MM.1S (cell line): ENCODE results near the gene ZNF638.
A peak's percentile ranks its signal among the peaks of the same experiment; 100 is the strongest.

Experiments
- DNase-seq: peaks from one replicate; pipeline ENCODE4 v3.0.0-alpha.2; 2015
- H2AFZ ChIP-seq: fragments of 300-600 bp; sonication (generic); 2 replicates; pipeline ENCODE4 v1.6.0; 2016; ENCODE audit warnings: antibody characterized with exemption, low read length
- H3F3A ChIP-seq: fragments of 300-600 bp; sonication (generic); 2 replicates; pipeline ENCODE4 v1.6.1; 2016; ENCODE audit warnings: mild to moderate bottlenecking, antibody characterized with exemption, low read length, moderate library complexity, mixed read lengths; ENCODE audit not compliant: insufficient read depth
- H3K27ac ChIP-seq: fragments of 300-600 bp; sonication (generic); 2 replicates; pipeline ENCODE4 v1.5.1; 2016; ENCODE audit warnings: mild to moderate bottlenecking, low read length
- H3K27me3 ChIP-seq: fragments of 300-600 bp; sonication (generic); replicated peaks from 2 replicates; pipeline ENCODE4 v1.6.0; 2016; ENCODE audit warnings: low read length; ENCODE audit not compliant: insufficient read depth
- H3K36me3 ChIP-seq: fragments of 300-600 bp; sonication (generic); replicated peaks from 2 replicates; pipeline ENCODE4 v1.6.1; 2016; ENCODE audit warnings: mild to moderate bottlenecking, low read length, mixed read lengths; ENCODE audit not compliant: insufficient read depth
- H3K4me1 ChIP-seq: fragments of 300-600 bp; sonication (generic); 2 replicates; pipeline ENCODE4 v1.6.1; 2016; ENCODE audit warnings: low read length, mixed read lengths
- H3K4me2 ChIP-seq: fragments of 300-600 bp; sonication (generic); 2 replicates; pipeline ENCODE4 v1.6.0; 2016; ENCODE audit warnings: low read depth, low read length
- H3K4me3 ChIP-seq: fragments of 300-600 bp; sonication (generic); 2 replicates; pipeline ENCODE4 v1.5.1; 2016; ENCODE audit warnings: low read length, mixed read lengths
- H3K79me2 ChIP-seq: fragments of 300-600 bp; sonication (generic); 2 replicates; pipeline ENCODE4 v1.6.1; 2016; ENCODE audit warnings: mixed run types, low read length, mixed read lengths
- H3K9ac ChIP-seq: fragments of 300-600 bp; sonication (generic); 2 replicates; pipeline ENCODE4 v1.6.1; 2016; ENCODE audit warnings: low read length, mixed read lengths
- H3K9me2 ChIP-seq: fragments of 300-600 bp; sonication (generic); replicated peaks from 2 replicates; pipeline ENCODE4 v1.6.1; 2016; ENCODE audit warnings: mild to moderate bottlenecking, low read length, mixed read lengths; ENCODE audit not compliant: insufficient read depth
- H3K9me3 ChIP-seq: fragments of 300-600 bp; sonication (generic); replicated peaks from 2 replicates; pipeline ENCODE4 v1.6.1; 2016; ENCODE audit warnings: mild to moderate bottlenecking, low read length, mixed read lengths; ENCODE audit not compliant: insufficient read depth
- H4K20me1 ChIP-seq: fragments of 300-600 bp; sonication (generic); 2 replicates; pipeline ENCODE4 v1.6.1; 2016; ENCODE audit warnings: mild to moderate bottlenecking, low read length, moderate library complexity, mixed read lengths; ENCODE audit not compliant: insufficient read depth
- CTCF ChIP-seq: fragments of 300-600 bp; sonication (generic); IDR thresholded peaks from 2 replicates; pipeline ENCODE4 v1.5.1; 2016; ENCODE audit warnings: antibody characterized with exemption, low read length, mixed read lengths
- EZH2 ChIP-seq: fragments of 300-600 bp; sonication (generic); optimal IDR thresholded peaks from 2 replicates; pipeline ENCODE3; 2017; ENCODE audit warnings: low read depth, mild to moderate bottlenecking, antibody characterized with exemption, low read length, mixed read lengths
- EZH2phosphoT487 ChIP-seq: fragments of 300-600 bp; sonication (generic); IDR thresholded peaks from 2 replicates; pipeline ENCODE4 v1.6.1; 2018; ENCODE audit warnings: antibody characterized with exemption, low read length

The ZNF638 gene

GRCh38 chr2:71459084-71459431 is 127.5 kb downstream of the ZNF638 start:
- no peaks in the 10 kb centered on the region for H3K9me3 ChIP-seq
- H3K4me2 ChIP-seq, result no peak overlapping the region
- H3K36me3 ChIP-seq, result no peaks in the 10 kb centered on the region
- peaks cover 9% of the 10 kb centered on the region for H3K27me3 ChIP-seq
- H3K9me2 ChIP-seq, result no peaks in the 10 kb centered on the region
- H4K20me1 ChIP-seq, result no peaks in the 10 kb centered on the region
- H3K9ac ChIP-seq, result no peak overlapping the region
- H3K4me1 ChIP-seq, result no peaks in the 10 kb centered on the region
- H2AFZ ChIP-seq, result no peak overlapping the region
- DNase-seq, result no peak
- no peak overlapping the region for H3K27ac ChIP-seq
- H3K4me3 ChIP-seq, result no peak overlapping the region
- H3F3A ChIP-seq, result no peaks in the 10 kb centered on the region
- no peak for TF ChIP-seq EZH2phosphoT487
- TF ChIP-seq CTCF, result no peak
- TF ChIP-seq EZH2, result no peak
- no peaks in the 10 kb centered on the region for H3K79me2 ChIP-seq

- Histone ChIP-seq H3K4me2 (no peak overlapping the region), H4K20me1 (no peaks in the 10 kb centered on the region), H3K9me2 (no peaks in the 10 kb centered on the region), H3K9ac (no peak overlapping the region), H3K36me3 (no peaks in the 10 kb centered on the region), H3F3A (no peaks in the 10 kb centered on the region), H3K9me3 (no peaks in the 10 kb centered on the region), H3K79me2 (no peaks in the 10 kb centered on the region), H3K4me3 (no peak overlapping the region), H3K4me1 (no peaks in the 10 kb centered on the region), H3K27ac (no peak overlapping the region), H2AFZ (no peak overlapping the region), H3K27me3 (peaks cover 19% of the 10 kb centered on the region)
- no peak for TF ChIP-seq CTCF
- no peak for TF ChIP-seq EZH2phosphoT487
- TF ChIP-seq EZH2, result no peak
- no peak for DNase-seq
Measured at GRCh38 chr2:71460056-71460455, 128.5 kb downstream of the ZNF638 start.

DNA sequence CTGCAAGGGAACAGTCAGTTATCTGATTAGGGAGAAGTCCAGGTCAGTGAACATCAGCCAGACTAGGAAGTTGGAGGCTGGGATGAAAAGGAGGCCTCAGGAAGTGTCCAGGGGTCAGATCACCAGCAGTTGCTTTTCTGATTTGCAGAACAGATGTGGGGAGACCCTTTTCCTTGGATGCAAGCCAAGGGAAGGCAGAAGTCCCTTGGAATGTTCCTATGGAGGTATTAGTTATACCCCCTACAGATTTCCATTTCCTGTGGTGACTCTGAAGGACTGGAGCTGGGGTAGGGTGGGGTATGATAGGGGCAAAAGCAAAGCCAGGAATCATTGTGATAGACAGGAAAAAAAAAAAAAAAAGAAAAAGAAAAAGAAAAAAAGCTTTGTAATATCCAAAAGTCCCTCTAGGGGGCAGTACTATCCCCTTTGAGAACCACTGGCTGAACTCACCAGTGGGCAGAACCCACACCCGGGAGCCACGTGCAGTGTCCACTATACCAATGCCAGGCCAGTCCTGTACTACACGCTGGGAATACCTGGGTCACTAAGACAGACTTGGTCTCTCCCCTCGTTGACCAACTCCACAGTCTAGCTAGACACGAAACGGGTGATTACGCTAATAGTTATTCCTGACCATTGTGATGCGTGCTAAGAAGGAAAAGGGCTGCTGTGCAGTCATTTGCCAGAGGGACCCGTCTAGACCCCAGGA is 129.2 kb downstream of the ZNF638 start:
- peaks cover 26% of the 10 kb centered on the region for H3K27me3 ChIP-seq
- no peak overlapping the region for H3K4me2 ChIP-seq
- H3K36me3 ChIP-seq, result no peaks in the 10 kb centered on the region
- H4K20me1 ChIP-seq, result no peaks in the 10 kb centered on the region
- no peak overlapping the region for H2AFZ ChIP-seq
- no peaks in the 10 kb centered on the region for H3K9me3 ChIP-seq
- no peaks in the 10 kb centered on the region for H3K4me1 ChIP-seq
- no peak for DNase-seq
- H3K79me2 ChIP-seq, result no peaks in the 10 kb centered on the region
- no peak overlapping the region for H3K27ac ChIP-seq
- TF ChIP-seq EZH2phosphoT487 (no peak), CTCF (peak; percentile 31), EZH2 (no peak)
- no peak overlapping the region for H3K9ac ChIP-seq
- no peaks in the 10 kb centered on the region for H3K9me2 ChIP-seq
- H3K4me3 ChIP-seq, result no peak overlapping the region
- no peaks in the 10 kb centered on the region for H3F3A ChIP-seq
